Fibroblast of pulmonary artery (primary cell): Measurements from ENCODE around the gene USP19.

Source experiments
- DNase-seq: peaks from one replicate; pipeline ENCODE4 v3.0.0-alpha.2; 2010; ENCODE audit warnings: low read depth
- H3K4me3 ChIP-seq: replicated peaks from 2 replicates; pipeline ENCODE4 v1.5.1; 2011; ENCODE audit warnings: low read depth, mild to moderate bottlenecking, control low read depth, low read length, moderate library complexity
- CTCF ChIP-seq: IDR thresholded peaks from 2 replicates; pipeline ENCODE4 v1.5.1; 2011; ENCODE audit warnings: mild to moderate bottlenecking, control low read depth, low read length, inconsistent platforms; ENCODE audit errors: missing control alignments

USP19 gene

GRCh38 chr3:49133226-49133951 lies 12.8 kb upstream of the USP19 start:
- DNase-seq = peak; percentile 91
- TF ChIP-seq CTCF = no peak
- peak overlapping the region; percentile 93 for H3K4me3 ChIP-seq

GRCh38 chr3:49132437-49133225 lies 12.0 kb upstream of the USP19 start, which contains the start of gene LAMB2:
TSS of gene LAMB2 (minus strand) at chr3:49133050. CDS start at chr3:49132867, 183 bp downstream.
- TF ChIP-seq CTCF = peak; percentile 8
- peak; percentile 76 for DNase-seq
- H3K4me3 ChIP-seq = peak within 1 kb of the TSS; percentile 93

- no peak for DNase-seq
- H3K4me3 ChIP-seq = peak overlapping the region; percentile 93
- TF ChIP-seq CTCF = no peak
Observed at GRCh38 chr3:49132073-49132436, 11.4 kb upstream of the USP19 start.

GRCh38 chr3:49131576-49131975 lies 11.0 kb upstream of the USP19 start:
- no peak for TF ChIP-seq CTCF
- peak overlapping the region; percentile 93 for H3K4me3 ChIP-seq

GRCh38 chr3:49131040-49131439 lies 10.4 kb upstream of the USP19 start:
- no peak for TF ChIP-seq CTCF
- DNase-seq = no peak
- no peak overlapping the region for H3K4me3 ChIP-seq

More at GRCh38 chr3:49131576-49131975, 11.0 kb upstream of the USP19 start:
- no peak for DNase-seq

- TF ChIP-seq CTCF = no peak
- DNase-seq = no peak
- H3K4me3 ChIP-seq = no peak overlapping the region
Observed at GRCh38 chr3:49124991-49125670, 4.5 kb upstream of the USP19 start.
